Activated CD4-positive, alpha-beta T cell treated with anti-CD3 and anti-CD28 coated beads, Interleukin-2, amount 50 U/mL, for 16 hours (primary cell): Measurements from ENCODE around the gene JCAD.
"Not testable (repeated sequence)": the region's sequence is repeated elsewhere in the genome, so short reads cannot be mapped to it uniquely, and the experiment has no call there.

Experiments used
- DNase-seq: peaks from one replicate; pipeline ENCODE4 v3.0.0-alpha.2; 2020

Gene JCAD

DNA sequence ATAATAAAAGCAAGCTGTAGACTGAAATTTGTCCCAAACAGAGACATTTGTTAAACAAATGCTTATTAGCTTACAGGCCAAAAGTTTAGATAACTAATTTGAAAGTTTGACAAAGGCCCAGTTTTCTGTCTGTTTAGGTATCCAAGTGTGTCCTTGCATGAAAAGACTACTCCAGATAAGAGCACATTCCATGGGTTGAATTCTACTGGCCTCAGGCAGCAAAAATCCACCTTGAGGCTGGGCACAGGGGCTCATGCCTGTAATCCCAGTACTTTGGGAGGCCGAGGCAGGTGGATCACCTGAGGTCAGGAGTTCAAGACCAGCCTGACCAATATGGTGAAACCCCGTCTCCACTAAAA, 80.0 kb downstream of the JCAD start:
- not testable (repeated sequence) for DNase-seq

DNA sequence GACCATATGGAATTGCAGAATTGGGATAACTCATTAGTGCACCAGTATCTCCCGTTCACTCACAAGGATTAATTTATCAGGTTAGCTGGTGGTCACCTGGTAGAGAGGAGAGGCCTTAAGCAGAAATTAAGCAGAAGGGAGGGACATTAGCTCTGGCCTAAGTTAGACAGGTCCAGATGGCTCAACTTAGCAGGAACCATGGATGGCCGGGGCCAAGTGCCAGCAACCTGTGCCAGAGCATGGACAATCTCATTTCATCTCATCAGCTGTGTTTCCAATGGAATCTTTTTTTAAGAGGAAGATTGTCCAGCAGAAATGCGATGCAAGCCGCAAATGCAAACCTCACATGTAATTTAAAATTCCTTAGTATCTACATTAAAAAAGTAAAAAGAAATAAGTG, 82.2 kb downstream of the JCAD start:
- no peak for DNase-seq

DNA sequence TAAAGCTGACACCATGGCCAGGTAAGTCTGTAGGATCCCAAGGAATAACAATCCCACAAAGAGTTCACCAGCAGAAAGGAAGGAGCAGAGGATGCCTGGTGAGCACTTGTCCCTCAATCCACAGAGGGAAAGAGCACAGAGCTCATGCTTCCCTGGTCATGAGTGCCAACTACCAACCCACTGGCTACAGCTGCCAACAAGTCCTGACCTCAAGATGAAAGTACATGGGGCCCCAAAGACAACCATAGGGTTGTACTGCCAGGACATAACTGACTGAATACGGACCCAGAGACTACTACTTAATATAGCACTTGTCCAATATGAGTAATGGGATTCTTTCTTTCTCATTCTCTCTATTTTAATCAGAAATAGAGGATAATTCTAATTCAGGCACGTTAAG, 83.3 kb downstream of the JCAD start:
- DNase-seq = no peak

DNA sequence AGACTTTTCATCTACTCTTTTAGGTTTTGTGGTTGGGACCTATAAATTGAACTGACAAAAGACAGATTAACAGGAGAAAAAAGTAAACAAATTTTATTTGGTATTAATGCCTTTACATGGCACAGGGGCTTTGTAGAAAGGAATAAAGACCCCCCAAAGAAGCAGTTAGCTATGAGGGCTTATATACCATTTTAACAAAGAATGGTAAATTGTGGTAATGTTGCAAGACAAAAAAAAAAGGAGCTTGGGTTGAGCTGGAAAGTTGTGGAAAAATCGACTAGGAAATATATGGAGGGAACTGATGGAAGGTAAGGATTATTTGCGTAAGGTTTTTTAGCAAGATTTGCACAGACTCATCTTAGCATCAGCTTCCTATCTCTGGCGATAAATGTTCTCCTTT, 84.6 kb downstream of the JCAD start:
- no peak for DNase-seq

DNA sequence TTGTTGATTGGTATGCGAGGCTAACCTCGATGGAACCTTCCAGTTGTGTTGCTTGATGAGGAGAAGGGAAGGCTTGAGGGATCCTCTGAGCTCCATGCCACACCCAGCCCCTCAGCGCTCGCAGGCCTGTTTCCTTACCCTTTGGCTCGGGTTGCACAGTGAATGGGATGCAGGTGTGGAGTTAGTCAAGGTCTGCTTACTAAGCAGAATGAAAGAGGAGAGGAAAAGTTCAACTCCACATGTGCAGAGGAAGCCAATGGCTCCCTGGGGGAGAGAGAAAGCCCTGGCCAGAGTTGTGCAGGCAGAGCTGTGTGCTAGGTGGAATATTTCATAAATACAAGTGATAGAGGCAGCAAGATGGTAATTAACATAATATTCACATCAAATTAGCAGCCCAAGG, 85.5 kb downstream of the JCAD start:
- no peak for DNase-seq

DNA sequence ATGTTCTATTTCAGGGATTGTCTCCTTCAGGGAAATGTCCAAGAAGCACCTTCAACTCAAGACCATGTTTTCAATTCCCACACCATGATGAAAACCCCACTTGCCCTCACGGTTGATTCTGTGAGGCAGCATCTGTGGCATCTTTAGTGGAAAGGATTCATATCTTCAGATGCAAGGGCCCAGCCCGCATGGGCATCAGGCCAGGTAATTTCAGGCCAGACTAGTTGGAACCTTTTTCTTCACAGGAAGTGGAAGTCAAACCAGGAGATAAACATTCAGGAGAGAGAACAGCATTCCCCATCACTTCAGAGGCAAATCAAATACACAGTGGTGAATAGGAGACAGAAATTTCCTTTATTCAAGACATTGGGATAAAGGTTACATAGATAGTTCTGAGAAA, 88.8 kb downstream of the JCAD start:
- DNase-seq = no peak

DNA sequence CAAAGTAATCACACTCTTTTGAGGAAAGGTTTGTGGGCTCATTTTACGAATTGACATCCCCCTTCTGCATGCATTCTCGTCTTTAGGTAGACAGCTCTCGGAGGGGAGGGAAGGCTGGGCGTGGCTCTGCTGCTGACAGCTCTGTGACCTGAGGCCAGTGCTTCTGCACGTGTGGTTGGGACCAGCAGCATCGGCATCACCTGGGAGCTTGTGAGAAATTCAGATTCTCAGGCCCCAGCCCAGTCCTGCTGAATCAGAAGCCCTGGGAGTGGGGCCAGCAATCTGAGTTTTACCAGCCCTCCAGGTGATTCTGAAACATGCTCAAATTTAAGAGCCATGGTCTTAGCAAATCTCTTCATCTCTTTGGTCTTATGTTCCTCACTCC, 89.4 kb downstream of the JCAD start:
- DNase-seq = no peak

DNA sequence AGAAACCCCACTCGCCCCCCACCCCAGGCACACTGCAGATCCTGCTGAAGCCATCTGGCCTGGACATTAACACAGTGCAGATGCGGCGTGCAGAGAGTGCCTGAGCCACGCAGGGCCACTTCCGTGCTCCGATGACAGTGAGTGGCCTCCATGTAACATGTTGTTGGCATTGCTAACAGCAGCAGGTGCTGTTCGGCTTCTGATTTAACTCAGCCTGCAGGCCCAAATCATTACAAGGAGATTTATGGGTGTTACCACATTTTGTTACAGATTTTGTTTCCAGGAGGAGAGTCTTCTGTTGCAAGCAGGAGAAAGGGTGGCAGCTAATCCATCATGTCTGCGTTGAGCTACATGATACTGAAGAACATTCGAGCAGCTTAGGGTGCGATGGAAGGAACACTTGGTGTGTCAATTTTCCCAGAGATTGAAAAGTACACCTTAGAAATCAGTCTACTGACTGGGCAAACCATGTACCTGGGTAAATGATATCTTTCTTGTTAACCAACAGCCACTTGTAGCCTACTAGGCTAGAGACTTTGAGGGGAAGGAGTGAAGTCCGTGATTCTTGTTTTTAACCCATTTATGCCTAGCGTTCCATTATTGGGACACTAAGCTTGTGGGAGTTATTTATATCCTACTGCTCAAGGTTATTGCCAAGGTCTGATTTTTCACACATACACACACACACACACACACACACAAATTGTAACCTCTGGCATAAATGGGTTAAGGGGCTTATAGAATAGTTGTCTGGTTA, 90.0 kb downstream of the JCAD start:
- no peak for DNase-seq

DNA sequence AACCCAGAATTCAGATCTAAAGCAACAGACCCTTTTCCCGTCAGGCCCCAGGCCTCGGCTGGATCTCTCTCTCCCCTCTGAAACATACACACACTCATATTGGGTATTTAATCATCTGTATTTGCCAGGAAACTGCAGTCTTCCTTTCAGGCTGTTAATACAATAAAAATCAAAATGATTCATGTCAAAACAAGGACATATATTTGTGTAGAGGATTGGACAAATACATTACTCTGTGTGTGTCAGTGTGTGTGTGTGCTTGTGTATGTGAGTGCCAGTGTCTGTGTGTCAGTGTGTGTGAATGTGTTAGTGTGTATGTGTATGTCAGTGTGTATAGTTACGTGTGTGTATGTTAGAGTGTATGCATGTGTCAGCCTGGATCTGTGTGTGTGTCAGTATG, 90.8 kb downstream of the JCAD start:
- DNase-seq = no peak

DNA sequence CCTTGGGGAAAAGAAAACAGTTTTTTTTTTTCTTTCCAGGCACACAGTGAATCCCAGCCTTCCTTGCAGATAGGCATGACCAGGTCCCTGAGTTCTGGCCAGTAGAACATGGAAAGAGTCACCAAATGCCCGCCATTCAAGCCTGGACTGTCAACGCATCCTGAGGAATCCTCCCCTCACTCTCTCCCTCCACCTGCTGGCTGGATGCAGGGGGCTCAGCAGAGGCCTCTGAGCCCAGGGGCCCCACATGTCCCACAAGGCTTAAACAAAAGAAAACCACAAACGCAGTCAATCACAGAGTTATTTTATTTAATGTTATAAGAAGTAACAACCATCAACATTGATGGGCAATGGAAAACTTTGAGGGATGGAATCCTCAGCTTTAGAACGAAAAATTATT, 93.1 kb downstream of the JCAD start:
- DNase-seq = no peak
